Adrenal gland (tissue), 12 donors: ENCODE measurements around the gene DLGAP4. TPM values are rescaled to one million over a fixed set of nuclear protein-coding genes. Genes with fewer than 3 reads are reported as not detected.

Source experiments
- DNase-seq, 7 donors: peaks; one replicate each; pipeline ENCODE4 v3.0.0-alpha.2; 2019 to 2020
- H3K27ac ChIP-seq, 5 donors: fragments of 200-600 bp; sonication (generic) in 4 of 5; 1 replicate in 3 of 5; 2 replicates in 2 of 5; pipeline versions ENCODE4 v1.5.1 to v1.8.0; 2016 to 2020; ENCODE audit warnings: mild to moderate bottlenecking in 1 of 5
- H3K27me3 ChIP-seq: fragments of 200-600 bp; 2 replicates; pipeline ENCODE4 v1.8.0; 2021
- H3K36me3 ChIP-seq, 2 donors: fragments of 200-600 bp; replicated peaks in 1 of 2; 1 replicate in 1 of 2; 2 replicates in 1 of 2; pipeline versions ENCODE4 v1.5.1 to v1.8.0; 2018 to 2022
- H3K4me1 ChIP-seq, 2 donors: fragments of 200-600 bp; replicated peaks in 1 of 2; 1 replicate in 1 of 2; 2 replicates in 1 of 2; pipeline versions ENCODE4 v1.5.1 to v1.8.0; 2018 to 2021
- H3K4me3 ChIP-seq, 4 donors: fragments of 200-600 bp; sonication (generic) in 3 of 4; one replicate each; pipeline ENCODE4 v1.5.1; 2016 to 2018
- H3K9me3 ChIP-seq, 3 donors: fragments of 200-600 bp; sonication (generic) in 1 of 3; replicated peaks in 1 of 3; 1 replicate in 2 of 3; 2 replicates in 1 of 3; pipeline versions ENCODE4 v1.5.1 to v1.8.0; 2016 to 2021
- CTCF ChIP-seq, 6 experiments: fragments of 450-650 bp in 4 of 6; fragments of 200-600 bp in 2 of 6; sonication (generic) in 1 of 6; IDR thresholded peaks; 1 replicate in 5 of 6; 2 replicates in 1 of 6; pipeline versions ENCODE4 v1.5.1 to v1.8.0; 2016 to 2021; ENCODE audit warnings: antibody characterized with exemption in 6 of 6, mild to moderate bottlenecking in 2 of 6, moderate library complexity in 1 of 6
- POLR2A ChIP-seq, 2 donors: fragments of 450-650 bp; IDR thresholded peaks; one replicate each; pipeline ENCODE4 v1.6.1; 2017; ENCODE audit warnings: antibody characterized with exemption in 2 of 2, mild to moderate bottlenecking in 2 of 2, moderate library complexity in 1 of 2
- WGBS, 4 donors: extraction: QIAGEN DNeasy Blood & Tissue Kit in 2 of 4; methylation state at CpG; one replicate each; pipeline versions ENCODE4 v1.1.5 to v1.1.7; 2013 to 2017; 5-methylcytosine and 5-hydroxymethylcytosine counted together
- intact Hi-C, 2 donors: fragments of 100-400 bp; cut with DNase I; formaldehyde crosslinking; loops; one replicate each; pipeline versions ENCODE4 v1.14.1 to v1.15.0; 2022 to 2023
- polyA plus RNA-seq, 3 donors: library from polyadenylated mRNA; stranded (reverse); fragments of 200-250 nt in 2 of 3; fragments of 350-450 nt in 1 of 3; fragmentation: Illumina TruSeq in 1 of 3; extraction: RNeasy Lipid Tissue Mini Kit (QIAGEN cat#74804) in 1 of 3; gene quantifications; one replicate each; pipeline ENCODE4 v1.2.3, GENCODE V29; 2013 to 2014
- total RNA-seq, 9 donors: library from RNA; depleted of rRNA in 4 of 9; stranded (reverse); fragments of >200 nt in 4 of 9; fragments of 120-200 nt in 1 of 9; fragmentation: NEBNext Ultra II Directional in 1 of 9; extraction: Animal tissue kit (Norgen Biotek cat#: 25700) in 1 of 9; gene quantifications; one replicate each; pipeline versions ENCODE4 v1.1.0 to v1.2.4, GENCODE V29; 2013 to 2023
- donor health status: healthy with polysubstance abuse.
- donor health status: Bipolar disorder and iron deficiency.
- donor health status: DM: yes; HTN: yes; CAD: no.
- donor health status: DM: no; HTN: no; CAD: no.
- donor health status: DM: no; HTN: no; CAD: no.
- donor health status: DM: yes; HTN: yes; CAD: no.

The DLGAP4 gene
- total and polyA plus RNA-seq, 12 donors, result 13.5 to 95.2 (median 64.0) TPM

- no peaks in the 10 kb centered on the region for H3K4me1 ChIP-seq
- WGBS, 4 donors, result 85 to 90% (median 86%) methylated on average over 6 of the region's 6 CpGs
- no peak overlapping the region for H3K27ac ChIP-seq
- intact Hi-C loops, result no loop called here
- no peaks in the 10 kb centered on the region for H3K27me3 ChIP-seq
- DNase-seq, result no peak
- TF ChIP-seq CTCF (IDR thresholded peaks at IDR 0.05), result no peak
- no peak for TF ChIP-seq POLR2A (IDR thresholded peaks at IDR 0.05)
- H3K36me3 ChIP-seq, result no peaks in the 10 kb centered on the region
- H3K9me3 ChIP-seq, result no peaks in the 10 kb centered on the region
- no peak overlapping the region for H3K4me3 ChIP-seq
Observed at GRCh38 chr20:36351937-36352336, 45.8 kb downstream of the DLGAP4 start.

- H3K4me1 ChIP-seq, result no peaks in the 10 kb centered on the region
- WGBS, 4 donors, result 56 to 64% (median 60%) methylated on average over 7 to 11 of the region's 11 CpGs
- no peak overlapping the region for H3K4me3 ChIP-seq
- no peaks in the 10 kb centered on the region for H3K9me3 ChIP-seq
- TF ChIP-seq POLR2A (IDR thresholded peaks at IDR 0.05) (no peak), CTCF (IDR thresholded peaks at IDR 0.05) (no peak)
- H3K27me3 ChIP-seq, result no peaks in the 10 kb centered on the region
- DNase-seq, result no peak
- intact Hi-C loops, result no loop called here
- H3K27ac ChIP-seq, result no peak overlapping the region
- H3K36me3 ChIP-seq, result no peaks in the 10 kb centered on the region
Observed at GRCh38 chr20:36352843-36353553, 46.9 kb downstream of the DLGAP4 start.

GRCh38 chr20:36353740-36354139, 47.6 kb downstream of the DLGAP4 start:
- no peak for TF ChIP-seq POLR2A (IDR thresholded peaks at IDR 0.05)
- no peak for TF ChIP-seq CTCF (IDR thresholded peaks at IDR 0.05)
- Histone ChIP-seq H3K4me3 (no peak overlapping the region), H3K27me3 (no peaks in the 10 kb centered on the region), H3K4me1 (no peaks in the 10 kb centered on the region), H3K9me3 (no peaks in the 10 kb centered on the region), H3K36me3 (no peaks in the 10 kb centered on the region), H3K27ac (no peak overlapping the region)
- intact Hi-C loops, result no loop called here
- DNase-seq, result no peak
- 58 to 86% (median 76%) methylated on average over 7 to 9 of the region's 9 CpGs for WGBS, 4 donors

GRCh38 chr20:36355469-36356171, 49.5 kb downstream of the DLGAP4 start:
- no peak for DNase-seq
- Histone ChIP-seq H3K4me1 (no peaks in the 10 kb centered on the region), H3K4me3 (no peak overlapping the region), H3K27me3 (no peaks in the 10 kb centered on the region), H3K9me3 (no peaks in the 10 kb centered on the region), H3K36me3 (no peaks in the 10 kb centered on the region), H3K27ac (no peak overlapping the region)
- 80 to 91% (median 88%) methylated on average over 5 of the region's 5 CpGs for WGBS, 4 donors
- TF ChIP-seq POLR2A (IDR thresholded peaks at IDR 0.05), result no peak
- TF ChIP-seq CTCF (IDR thresholded peaks at IDR 0.05), result no peak
- intact Hi-C loops, result no loop called here
